Prostate gland (tissue), 2 donors: ENCODE results near the gene SRMS.

Experiments used
- POLR2AphosphoS5 ChIP-seq: sonication (generic); formaldehyde crosslinking; IDR thresholded peaks from one replicate; pipeline ENCODE4 v1.6.1; 2017; ENCODE audit warnings: antibody characterized with exemption
- TF ChIP-seq, protein P1 (sequence below), 4 experiments: fragments of 200-600 bp in 2 of 4; fragments of 450-650 bp in 2 of 4; sonication (generic) in 2 of 4; IDR thresholded peaks; 1 replicate in 3 of 4; 2 replicates in 1 of 4; pipeline ENCODE4 v1.5.1; 2016 to 2019; ENCODE audit warnings: antibody characterized with exemption in 4 of 4, mild to moderate bottlenecking in 2 of 4, moderate library complexity in 2 of 4

DNA sequence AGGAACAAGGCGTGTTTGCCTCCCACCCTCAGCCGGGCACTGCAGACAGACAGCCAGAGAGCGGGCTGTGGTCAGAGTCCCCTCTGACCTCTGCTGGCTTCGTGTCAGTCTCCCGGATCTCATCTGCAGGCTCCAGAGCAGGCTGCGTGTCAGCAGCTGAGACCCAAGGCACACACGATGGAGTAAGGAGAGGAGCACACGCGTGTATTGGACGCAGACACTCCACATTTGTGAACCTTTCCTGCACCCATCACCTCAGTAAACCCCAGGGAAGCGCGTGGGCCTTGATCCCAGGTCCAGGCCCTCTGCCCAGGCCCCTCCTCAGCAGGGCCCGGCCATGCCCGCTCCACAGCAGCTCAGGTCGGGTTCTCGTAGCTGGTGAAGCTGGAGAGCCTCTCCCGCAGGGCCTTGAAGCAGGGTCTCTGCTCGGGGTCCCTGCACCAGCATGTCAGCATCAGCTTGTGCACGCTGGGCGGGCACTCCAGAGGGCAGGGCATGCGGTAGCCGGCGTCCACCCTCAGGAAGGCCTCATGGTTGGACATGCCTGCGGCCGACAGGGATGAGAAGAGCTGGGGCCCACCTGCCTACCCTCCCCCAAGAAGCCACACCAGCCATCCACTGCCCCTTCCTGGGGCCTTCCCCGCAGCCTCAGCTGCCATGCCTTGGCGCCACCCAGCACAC, 18.2 kb downstream of the SRMS start:
- TF ChIP-seq, protein P1, sequence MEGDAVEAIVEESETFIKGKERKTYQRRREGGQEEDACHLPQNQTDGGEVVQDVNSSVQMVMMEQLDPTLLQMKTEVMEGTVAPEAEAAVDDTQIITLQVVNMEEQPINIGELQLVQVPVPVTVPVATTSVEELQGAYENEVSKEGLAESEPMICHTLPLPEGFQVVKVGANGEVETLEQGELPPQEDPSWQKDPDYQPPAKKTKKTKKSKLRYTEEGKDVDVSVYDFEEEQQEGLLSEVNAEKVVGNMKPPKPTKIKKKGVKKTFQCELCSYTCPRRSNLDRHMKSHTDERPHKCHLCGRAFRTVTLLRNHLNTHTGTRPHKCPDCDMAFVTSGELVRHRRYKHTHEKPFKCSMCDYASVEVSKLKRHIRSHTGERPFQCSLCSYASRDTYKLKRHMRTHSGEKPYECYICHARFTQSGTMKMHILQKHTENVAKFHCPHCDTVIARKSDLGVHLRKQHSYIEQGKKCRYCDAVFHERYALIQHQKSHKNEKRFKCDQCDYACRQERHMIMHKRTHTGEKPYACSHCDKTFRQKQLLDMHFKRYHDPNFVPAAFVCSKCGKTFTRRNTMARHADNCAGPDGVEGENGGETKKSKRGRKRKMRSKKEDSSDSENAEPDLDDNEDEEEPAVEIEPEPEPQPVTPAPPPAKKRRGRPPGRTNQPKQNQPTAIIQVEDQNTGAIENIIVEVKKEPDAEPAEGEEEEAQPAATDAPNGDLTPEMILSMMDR (IDR thresholded peaks at IDR 0.05): no peak
- no peak for TF ChIP-seq POLR2AphosphoS5
